ENCODE data around the gene CD79A.

CD79A gene

DNA sequence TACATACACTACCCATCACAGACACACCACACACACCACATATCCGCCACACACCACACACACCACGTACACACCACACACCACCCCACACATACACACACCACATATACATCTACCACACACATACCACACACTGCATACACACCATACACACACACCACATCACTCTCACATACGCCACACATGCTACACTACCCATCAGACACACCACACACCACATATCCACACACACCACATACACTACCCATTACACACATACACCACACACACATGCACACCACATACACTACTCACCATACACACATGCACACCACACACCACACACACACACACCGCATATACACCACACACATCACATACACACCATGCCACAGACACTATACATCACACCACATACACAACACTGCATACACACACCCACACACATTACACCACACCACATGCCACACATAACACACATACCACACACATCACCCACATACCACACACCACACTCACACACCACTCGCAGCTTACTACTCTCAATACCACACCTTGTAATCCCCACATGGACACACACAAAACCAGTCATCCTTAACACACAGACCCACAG is 41.7 kb downstream of the CD79A start:
- TF ChIP-seq POLR2AphosphoS5 (IDR thresholded peaks at IDR 0.05; ENCODE audit: low read depth, low read length) (no peak), SIN3A (IDR thresholded peaks at IDR 0.05; ENCODE audit: borderline replicate concordance, insufficient read depth, low read length) (no peak), TAF1 (IDR thresholded peaks at IDR 0.05; ENCODE audit: borderline replicate concordance, insufficient read depth, low read length) (no peak), FOXP2 (optimal IDR thresholded peaks at IDR 0.05; ENCODE audit: borderline replicate concordance, extremely low read depth, extremely low read length, insufficient read depth) (no peak)
- TF ChIP-seq, protein P1, sequence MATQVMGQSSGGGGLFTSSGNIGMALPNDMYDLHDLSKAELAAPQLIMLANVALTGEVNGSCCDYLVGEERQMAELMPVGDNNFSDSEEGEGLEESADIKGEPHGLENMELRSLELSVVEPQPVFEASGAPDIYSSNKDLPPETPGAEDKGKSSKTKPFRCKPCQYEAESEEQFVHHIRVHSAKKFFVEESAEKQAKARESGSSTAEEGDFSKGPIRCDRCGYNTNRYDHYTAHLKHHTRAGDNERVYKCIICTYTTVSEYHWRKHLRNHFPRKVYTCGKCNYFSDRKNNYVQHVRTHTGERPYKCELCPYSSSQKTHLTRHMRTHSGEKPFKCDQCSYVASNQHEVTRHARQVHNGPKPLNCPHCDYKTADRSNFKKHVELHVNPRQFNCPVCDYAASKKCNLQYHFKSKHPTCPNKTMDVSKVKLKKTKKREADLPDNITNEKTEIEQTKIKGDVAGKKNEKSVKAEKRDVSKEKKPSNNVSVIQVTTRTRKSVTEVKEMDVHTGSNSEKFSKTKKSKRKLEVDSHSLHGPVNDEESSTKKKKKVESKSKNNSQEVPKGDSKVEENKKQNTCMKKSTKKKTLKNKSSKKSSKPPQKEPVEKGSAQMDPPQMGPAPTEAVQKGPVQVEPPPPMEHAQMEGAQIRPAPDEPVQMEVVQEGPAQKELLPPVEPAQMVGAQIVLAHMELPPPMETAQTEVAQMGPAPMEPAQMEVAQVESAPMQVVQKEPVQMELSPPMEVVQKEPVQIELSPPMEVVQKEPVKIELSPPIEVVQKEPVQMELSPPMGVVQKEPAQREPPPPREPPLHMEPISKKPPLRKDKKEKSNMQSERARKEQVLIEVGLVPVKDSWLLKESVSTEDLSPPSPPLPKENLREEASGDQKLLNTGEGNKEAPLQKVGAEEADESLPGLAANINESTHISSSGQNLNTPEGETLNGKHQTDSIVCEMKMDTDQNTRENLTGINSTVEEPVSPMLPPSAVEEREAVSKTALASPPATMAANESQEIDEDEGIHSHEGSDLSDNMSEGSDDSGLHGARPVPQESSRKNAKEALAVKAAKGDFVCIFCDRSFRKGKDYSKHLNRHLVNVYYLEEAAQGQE (IDR thresholded peaks at IDR 0.05; ENCODE audit: insufficient read depth in 1 of 2, low read depth in 2 of 2, low read length in 2 of 2) = no peak

DNA sequence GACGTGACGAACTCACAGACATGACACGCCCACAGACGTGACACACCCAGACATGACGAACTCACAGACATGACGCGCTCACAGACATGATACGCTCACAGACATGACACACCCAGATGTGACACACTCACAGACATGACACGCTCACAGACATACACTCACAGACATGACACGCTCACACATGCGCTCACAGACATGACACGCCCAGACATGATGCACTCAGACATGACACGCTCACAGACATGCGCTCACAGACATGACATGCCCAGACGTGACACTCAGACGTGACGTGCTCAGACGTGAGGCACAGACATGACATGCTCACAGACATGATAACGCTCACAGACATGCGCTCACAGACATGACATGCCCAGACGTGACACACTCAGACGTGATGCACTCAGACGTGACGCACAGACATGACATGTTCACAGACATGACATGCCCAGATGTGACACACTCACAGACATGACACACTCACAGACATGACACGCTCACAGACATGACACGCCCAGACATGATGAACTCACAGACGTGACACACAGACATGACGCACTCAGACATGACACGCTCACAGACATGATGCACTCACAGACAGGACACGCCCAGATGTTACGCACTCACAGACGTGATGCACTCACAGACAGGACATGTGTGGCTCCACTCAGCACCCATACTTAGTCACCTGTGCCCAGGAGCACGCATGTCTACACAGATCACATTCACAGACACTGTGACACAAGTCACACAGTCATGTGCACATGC is 43.1 kb downstream of the CD79A start:
- no peak for TF ChIP-seq POLR2AphosphoS5 (IDR thresholded peaks at IDR 0.05; ENCODE audit: low read depth, low read length)
- TF ChIP-seq, protein P1 (IDR thresholded peaks at IDR 0.05; ENCODE audit: insufficient read depth in 1 of 2, low read depth in 2 of 2, low read length in 2 of 2) = no peak
- no peak for TF ChIP-seq FOXP2 (optimal IDR thresholded peaks at IDR 0.05; ENCODE audit: borderline replicate concordance, extremely low read depth, extremely low read length, insufficient read depth)
- no peak for TF ChIP-seq SIN3A (IDR thresholded peaks at IDR 0.05; ENCODE audit: borderline replicate concordance, insufficient read depth, low read length)
- TF ChIP-seq TAF1 (IDR thresholded peaks at IDR 0.05; ENCODE audit: borderline replicate concordance, insufficient read depth, low read length) = no peak

DNA sequence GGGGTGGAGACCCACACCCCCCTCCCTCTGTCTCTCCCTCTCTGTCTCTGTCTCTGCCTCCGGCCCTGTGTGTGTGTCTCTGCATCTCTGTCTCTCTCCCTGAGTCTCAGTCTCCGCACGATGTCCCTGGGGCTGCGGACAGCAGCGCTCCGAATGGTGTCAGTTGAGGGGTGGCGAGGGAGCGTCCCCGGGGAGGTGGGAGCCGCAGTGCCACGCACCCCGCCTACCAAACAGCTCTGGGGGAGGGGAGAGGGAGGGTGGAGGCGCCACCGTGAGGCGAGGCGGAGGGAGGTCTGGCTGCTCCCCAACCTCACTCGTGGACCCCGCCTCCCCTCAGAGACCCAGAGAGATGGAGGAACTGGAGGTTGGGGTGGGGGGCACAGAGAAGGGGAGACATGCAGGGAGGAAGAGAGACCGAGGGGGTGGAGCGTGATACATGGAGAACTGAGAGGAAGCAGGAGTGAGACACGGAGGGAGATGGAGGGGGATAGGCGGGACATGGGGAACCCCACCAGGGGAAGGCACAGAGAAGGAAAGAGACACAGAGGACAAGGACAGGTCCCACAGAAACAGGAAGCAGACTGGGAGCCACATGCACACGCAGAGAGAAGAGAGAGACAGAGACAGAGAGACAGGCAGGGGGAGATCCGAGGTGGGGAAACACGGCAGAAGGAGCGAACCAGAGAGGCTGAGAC is 44.0 kb downstream of the CD79A start:
- no peak for TF ChIP-seq POLR2AphosphoS5 (IDR thresholded peaks at IDR 0.05; ENCODE audit: low read depth, low read length)
- TF ChIP-seq, protein P1 (IDR thresholded peaks at IDR 0.05; ENCODE audit: insufficient read depth in 1 of 2, low read depth in 2 of 2, low read length in 2 of 2) = no peak
- TF ChIP-seq SIN3A (IDR thresholded peaks at IDR 0.05; ENCODE audit: borderline replicate concordance, insufficient read depth, low read length) = no peak
- no peak for TF ChIP-seq FOXP2 (optimal IDR thresholded peaks at IDR 0.05; ENCODE audit: borderline replicate concordance, extremely low read depth, extremely low read length, insufficient read depth)
- TF ChIP-seq TAF1 (IDR thresholded peaks at IDR 0.05; ENCODE audit: borderline replicate concordance, insufficient read depth, low read length) = no peak

DNA sequence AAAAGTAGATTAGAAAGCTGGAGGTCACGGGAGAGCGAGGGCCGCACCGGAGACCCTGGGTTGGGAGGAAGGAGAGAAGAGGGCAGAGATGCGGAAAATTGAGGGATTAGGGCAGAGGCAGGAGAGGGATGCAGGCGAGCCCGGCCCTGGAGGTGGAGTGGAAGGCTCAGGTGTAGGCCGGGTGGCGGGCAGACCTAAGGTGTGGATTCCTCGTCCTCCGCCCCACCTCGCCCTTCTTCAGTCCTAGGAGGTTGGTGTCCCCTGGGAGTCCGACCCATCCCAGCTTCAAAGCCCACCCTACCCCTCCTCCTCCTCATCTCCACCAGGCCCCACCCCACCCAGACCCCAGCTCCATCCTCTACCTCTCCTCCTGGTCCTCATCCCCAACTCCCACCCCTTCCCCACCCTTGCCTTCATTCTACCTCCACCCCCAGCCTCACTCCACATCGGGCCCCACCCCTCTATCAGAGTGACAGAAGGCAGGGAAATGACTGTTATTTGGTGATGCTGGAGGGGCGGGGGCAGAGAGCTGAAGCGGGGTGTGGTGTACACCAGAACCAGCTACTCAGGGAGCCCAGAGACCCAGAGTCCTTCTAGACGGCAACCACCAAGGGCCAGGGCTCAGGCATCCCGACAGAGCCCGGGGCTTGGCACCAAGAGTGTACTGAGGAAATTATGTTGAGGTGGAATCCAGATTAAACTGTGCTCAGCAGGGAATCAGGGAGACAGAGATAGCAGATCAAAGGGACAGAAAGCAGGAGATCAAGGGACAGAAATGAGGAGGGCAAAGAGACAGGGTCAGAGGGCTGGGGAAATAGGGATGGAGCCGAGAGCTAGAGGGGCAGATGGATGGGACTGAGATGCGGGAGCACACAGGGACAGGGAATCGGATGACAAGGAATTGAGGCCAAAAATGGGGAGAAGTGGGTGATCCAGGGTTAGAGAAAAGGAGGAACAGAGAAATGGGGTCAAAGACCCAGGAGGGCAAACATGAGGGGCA is 44.8 kb downstream of the CD79A start:
- TF ChIP-seq TAF1 (IDR thresholded peaks at IDR 0.05; ENCODE audit: borderline replicate concordance, insufficient read depth, low read length) (no peak), FOXP2 (optimal IDR thresholded peaks at IDR 0.05; ENCODE audit: borderline replicate concordance, extremely low read depth, extremely low read length, insufficient read depth) (no peak), SIN3A (IDR thresholded peaks at IDR 0.05; ENCODE audit: borderline replicate concordance, insufficient read depth, low read length) (no peak), POLR2AphosphoS5 (IDR thresholded peaks at IDR 0.05; ENCODE audit: low read depth, low read length) (no peak)
- TF ChIP-seq, protein P1 (IDR thresholded peaks at IDR 0.05; ENCODE audit: insufficient read depth in 1 of 2, low read depth in 2 of 2, low read length in 2 of 2) = no peak

Measured in PFSK-1 (cell line).